ENCODE measurements around the gene PIK3AP1.

GRCh38 chr10:96610817-96611216 lies 109.5 kb downstream of the PIK3AP1 start:
- TF ChIP-seq RAD21 (IDR thresholded peaks at IDR 0.05; ENCODE audit: low read length) (no peak), CTCF (IDR thresholded peaks at IDR 0.05) (no peak), NRF1 (IDR thresholded peaks at IDR 0.05; ENCODE audit: low read depth, low read length) (no peak), TAF1 (IDR thresholded peaks at IDR 0.05; ENCODE audit: borderline replicate concordance, low read depth, low read length) (no peak), RCOR1 (IDR thresholded peaks at IDR 0.05; ENCODE audit: low read length) (no peak), FOXJ3 (CRISPR knock-in tag; IDR thresholded peaks at IDR 0.05) (no peak), IRF3 (IDR thresholded peaks at IDR 0.05; ENCODE audit: low read depth, low read length) (no peak)
- TF ChIP-seq, protein P1, sequence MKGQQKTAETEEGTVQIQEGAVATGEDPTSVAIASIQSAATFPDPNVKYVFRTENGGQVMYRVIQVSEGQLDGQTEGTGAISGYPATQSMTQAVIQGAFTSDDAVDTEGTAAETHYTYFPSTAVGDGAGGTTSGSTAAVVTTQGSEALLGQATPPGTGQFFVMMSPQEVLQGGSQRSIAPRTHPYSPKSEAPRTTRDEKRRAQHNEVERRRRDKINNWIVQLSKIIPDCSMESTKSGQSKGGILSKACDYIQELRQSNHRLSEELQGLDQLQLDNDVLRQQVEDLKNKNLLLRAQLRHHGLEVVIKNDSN (IDR thresholded peaks at IDR 0.05; ENCODE audit: borderline replicate concordance, low read depth): no peak
- TF ChIP-seq, protein P2, sequence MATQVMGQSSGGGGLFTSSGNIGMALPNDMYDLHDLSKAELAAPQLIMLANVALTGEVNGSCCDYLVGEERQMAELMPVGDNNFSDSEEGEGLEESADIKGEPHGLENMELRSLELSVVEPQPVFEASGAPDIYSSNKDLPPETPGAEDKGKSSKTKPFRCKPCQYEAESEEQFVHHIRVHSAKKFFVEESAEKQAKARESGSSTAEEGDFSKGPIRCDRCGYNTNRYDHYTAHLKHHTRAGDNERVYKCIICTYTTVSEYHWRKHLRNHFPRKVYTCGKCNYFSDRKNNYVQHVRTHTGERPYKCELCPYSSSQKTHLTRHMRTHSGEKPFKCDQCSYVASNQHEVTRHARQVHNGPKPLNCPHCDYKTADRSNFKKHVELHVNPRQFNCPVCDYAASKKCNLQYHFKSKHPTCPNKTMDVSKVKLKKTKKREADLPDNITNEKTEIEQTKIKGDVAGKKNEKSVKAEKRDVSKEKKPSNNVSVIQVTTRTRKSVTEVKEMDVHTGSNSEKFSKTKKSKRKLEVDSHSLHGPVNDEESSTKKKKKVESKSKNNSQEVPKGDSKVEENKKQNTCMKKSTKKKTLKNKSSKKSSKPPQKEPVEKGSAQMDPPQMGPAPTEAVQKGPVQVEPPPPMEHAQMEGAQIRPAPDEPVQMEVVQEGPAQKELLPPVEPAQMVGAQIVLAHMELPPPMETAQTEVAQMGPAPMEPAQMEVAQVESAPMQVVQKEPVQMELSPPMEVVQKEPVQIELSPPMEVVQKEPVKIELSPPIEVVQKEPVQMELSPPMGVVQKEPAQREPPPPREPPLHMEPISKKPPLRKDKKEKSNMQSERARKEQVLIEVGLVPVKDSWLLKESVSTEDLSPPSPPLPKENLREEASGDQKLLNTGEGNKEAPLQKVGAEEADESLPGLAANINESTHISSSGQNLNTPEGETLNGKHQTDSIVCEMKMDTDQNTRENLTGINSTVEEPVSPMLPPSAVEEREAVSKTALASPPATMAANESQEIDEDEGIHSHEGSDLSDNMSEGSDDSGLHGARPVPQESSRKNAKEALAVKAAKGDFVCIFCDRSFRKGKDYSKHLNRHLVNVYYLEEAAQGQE (IDR thresholded peaks at IDR 0.05; ENCODE audit: low read depth, low read length): no peak
